GM10266 (cell line): ENCODE data around the gene VPS13D.

ENCODE experiments used
- DNase-seq: peaks from one replicate; pipeline ENCODE4 v3.0.0; 2012; ENCODE audit errors: extremely low spot score
- CTCF ChIP-seq: IDR thresholded peaks from 2 replicates; pipeline ENCODE4 v1.5.1; 2012; ENCODE audit warnings: mild to moderate bottlenecking, low read depth; ENCODE audit not compliant: control insufficient read depth, insufficient read depth; ENCODE audit errors: missing control alignments

The VPS13D gene

DNA sequence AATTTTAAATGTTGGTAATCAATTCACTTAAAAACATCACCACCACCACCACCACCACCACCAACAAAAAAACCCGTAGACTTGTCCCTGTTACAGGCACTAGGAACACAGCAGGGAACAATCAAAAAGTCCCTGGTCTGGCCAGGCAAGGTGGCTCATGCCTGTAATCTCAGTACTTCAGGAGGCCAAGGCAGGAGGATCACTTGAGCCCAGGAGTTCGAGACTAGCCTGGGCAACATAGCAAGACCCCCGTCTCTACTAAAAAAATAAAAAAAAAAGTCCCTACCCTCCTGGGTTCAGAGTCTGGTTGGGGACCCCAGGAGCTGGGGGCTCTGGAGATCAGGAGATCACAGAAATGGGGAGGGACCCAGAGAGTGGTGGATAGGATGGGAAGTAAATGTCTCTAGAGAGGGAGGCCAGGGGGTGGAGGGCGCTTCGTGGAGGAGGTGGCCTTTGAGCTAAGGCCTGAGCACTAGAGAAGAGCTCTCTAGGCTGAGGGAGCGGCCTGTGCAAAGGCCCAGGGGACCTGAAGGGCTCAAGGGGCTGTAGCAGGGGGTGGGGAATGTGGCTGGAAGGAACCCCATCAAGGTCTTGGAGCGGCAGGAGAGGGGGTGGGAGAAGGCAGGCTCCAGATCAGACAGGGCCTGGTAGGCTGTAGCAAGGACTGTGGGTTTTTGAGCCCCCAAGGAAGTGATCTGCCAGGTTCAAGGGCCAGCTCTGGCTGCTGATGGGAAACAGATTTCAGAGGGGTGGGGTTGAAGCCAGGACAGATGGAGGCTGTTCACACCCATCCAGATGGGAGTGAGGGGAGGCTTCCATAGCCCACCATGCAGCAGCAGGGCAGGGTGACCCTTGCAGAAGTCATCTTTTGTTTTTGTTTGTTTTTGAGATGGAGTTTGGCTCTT, 24.8 kb upstream of the VPS13D start:
- DNase-seq, result no peak
- no peak for TF ChIP-seq CTCF

GRCh38 chr1:12206238-12206637, 23.6 kb upstream of the VPS13D start:
- TF ChIP-seq CTCF, result no peak
- DNase-seq, result no peak

GRCh38 chr1:12206792-12207424, 22.9 kb upstream of the VPS13D start:
- TF ChIP-seq CTCF, result no peak
- no peak for DNase-seq

DNA sequence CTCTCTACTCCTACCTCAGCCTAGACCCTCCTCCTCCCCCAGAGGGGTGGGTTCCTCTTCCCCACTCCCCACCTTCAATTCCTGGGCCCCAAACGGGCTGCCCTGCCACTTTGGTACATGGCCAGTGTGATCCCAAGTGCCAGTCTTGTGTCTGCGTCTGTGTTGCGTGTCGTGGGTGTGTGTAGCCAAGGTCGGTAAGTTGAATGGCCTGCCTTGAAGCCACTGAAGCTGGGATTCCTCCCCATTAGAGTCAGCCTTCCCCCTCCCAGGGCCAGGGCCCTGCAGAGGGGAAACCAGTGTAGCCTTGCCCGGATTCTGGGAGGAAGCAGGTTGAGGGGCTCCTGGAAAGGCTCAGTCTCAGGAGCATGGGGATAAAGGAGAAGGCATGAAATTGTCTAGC, 21.6 kb upstream of the VPS13D start:
- DNase-seq, result no peak
- no peak for TF ChIP-seq CTCF

- peak; percentile 80 for DNase-seq
- TF ChIP-seq CTCF, result peak; percentile 91
Observed at GRCh38 chr1:12208764-12209494, 20.9 kb upstream of the VPS13D start.

GRCh38 chr1:12209495-12209832, 20.4 kb upstream of the VPS13D start:
- no peak for TF ChIP-seq CTCF
- no peak for DNase-seq
